Hepatocyte (in vitro differentiated cells): Measurements from ENCODE around the gene TMEM255B. TPM values are rescaled to one million over a fixed set of nuclear protein-coding genes. Genes with fewer than 3 reads are reported as not detected.

Experiments
- DNase-seq: peaks from one replicate; pipeline ENCODE4 v3.0.0-alpha.2; 2016; ENCODE audit warnings: low spot score
- H2AFZ ChIP-seq: fragments of 200-600 bp; sonication (generic); 2 replicates; pipeline ENCODE4 v1.6.0; 2016; ENCODE audit warnings: antibody characterized with exemption, mild to moderate bottlenecking
- H3K27ac ChIP-seq: fragments of 200-600 bp; sonication (generic); 2 replicates; pipeline ENCODE4 v1.5.1; 2016; ENCODE audit warnings: mild to moderate bottlenecking
- H3K27me3 ChIP-seq: fragments of 200-600 bp; sonication (generic); 2 replicates; pipeline ENCODE4 v1.6.1; 2016
- H3K36me3 ChIP-seq: fragments of 200-600 bp; sonication (generic); replicated peaks from 2 replicates; pipeline ENCODE4 v1.5.1; 2016; ENCODE audit warnings: low read depth; ENCODE audit not compliant: insufficient read depth
- H3K4me1 ChIP-seq: fragments of 200-600 bp; sonication (generic); 2 replicates; pipeline ENCODE4 v1.5.1; 2016; ENCODE audit warnings: mild to moderate bottlenecking, moderate library complexity; ENCODE audit not compliant: insufficient read depth
- H3K4me2 ChIP-seq: fragments of 200-600 bp; sonication (generic); 2 replicates; pipeline ENCODE4 v1.6.0; 2016
- H3K4me3 ChIP-seq: fragments of 200-600 bp; sonication (generic); 2 replicates; pipeline ENCODE4 v1.5.1; 2016; ENCODE audit warnings: mild to moderate bottlenecking
- H3K79me2 ChIP-seq: fragments of 200-600 bp; sonication (generic); 2 replicates; pipeline ENCODE4 v1.6.0; 2017; ENCODE audit warnings: mild to moderate bottlenecking
- H3K9me2 ChIP-seq: fragments of 200-600 bp; sonication (generic); replicated peaks from 2 replicates; pipeline ENCODE4 v1.6.0; 2017; ENCODE audit warnings: mild to moderate bottlenecking; ENCODE audit not compliant: insufficient read depth
- H3K9me3 ChIP-seq: fragments of 200-600 bp; sonication (generic); 2 replicates; pipeline ENCODE4 v1.5.1; 2016; ENCODE audit warnings: low read depth, mild to moderate bottlenecking
- H4K20me1 ChIP-seq: fragments of 200-600 bp; sonication (generic); 2 replicates; pipeline ENCODE4 v1.6.0; 2016; ENCODE audit warnings: mild to moderate bottlenecking; ENCODE audit not compliant: insufficient read depth, poor library complexity, severe bottlenecking
- EZH2 ChIP-seq: fragments of 200-600 bp; sonication (generic); IDR thresholded peaks from 2 replicates; pipeline ENCODE4 v1.6.1; 2016; ENCODE audit warnings: antibody characterized with exemption, mild to moderate bottlenecking, borderline replicate concordance
- EZH2phosphoT487 ChIP-seq: fragments of 200-600 bp; sonication (generic); IDR thresholded peaks from one replicate; pipeline ENCODE4 v1.6.1; 2018; ENCODE audit warnings: antibody characterized with exemption, mild to moderate bottlenecking, low read depth, moderate library complexity; ENCODE audit not compliant: unreplicated experiment, severe bottlenecking
- WGBS: methylation state at CpG from one replicate; pipeline ENCODE4 v1.1.6; 2016; ENCODE audit warnings: low lambda C conversion rate; ENCODE audit errors: missing lambda C conversion rate; 5-methylcytosine and 5-hydroxymethylcytosine counted together
- polyA plus RNA-seq: library from polyadenylated mRNA; unstranded; fragments of >200 nt; fragmentation: Nextera tagmentation; extraction: Ambion mirVana; gene quantifications from 2 replicates; pipeline ENCODE4 v1.2.1, GENCODE V29; 2016
- total RNA-seq: library from RNA; depleted of rRNA; stranded (reverse); fragments of >200 nt; gene quantifications from 2 replicates; pipeline ENCODE4 v1.2.3, GENCODE V29; 2014
- TF ChIP-seq, protein P1 (sequence below): fragments of 200-600 bp; sonication (generic); IDR thresholded peaks from 2 replicates; pipeline ENCODE4 v1.5.1; 2016; ENCODE audit warnings: antibody characterized with exemption, mild to moderate bottlenecking; ENCODE audit not compliant: poor library complexity

The TMEM255B gene
- total RNA-seq (0.10 and 1.5 TPM in 2 replicates), polyA plus RNA-seq (4.0 and 6.3 TPM in 2 replicates)

- Histone ChIP-seq H2AFZ (peak within 1 kb of the TSS; percentile 84), H4K20me1 (no peaks in the 10 kb centered on the region), H3K27me3 (peaks cover 39% of the 10 kb centered on the region), H3K79me2 (no peaks in the 10 kb centered on the region), H3K4me1 (peaks cover 6% of the 10 kb centered on the region), H3K36me3 (no peaks in the 10 kb centered on the region), H3K27ac (peak within 1 kb of the TSS; percentile 48), H3K4me3 (peak within 1 kb of the TSS; percentile 71), H3K4me2 (peak within 1 kb of the TSS; percentile 94), H3K9me2 (no peaks in the 10 kb centered on the region), H3K9me3 (no peaks in the 10 kb centered on the region)
- peak; percentile 90 for DNase-seq
- 5% methylated on average over 34 of the region's 80 CpGs for WGBS
- TF ChIP-seq EZH2phosphoT487 = no peak
- TF ChIP-seq, protein P1, sequence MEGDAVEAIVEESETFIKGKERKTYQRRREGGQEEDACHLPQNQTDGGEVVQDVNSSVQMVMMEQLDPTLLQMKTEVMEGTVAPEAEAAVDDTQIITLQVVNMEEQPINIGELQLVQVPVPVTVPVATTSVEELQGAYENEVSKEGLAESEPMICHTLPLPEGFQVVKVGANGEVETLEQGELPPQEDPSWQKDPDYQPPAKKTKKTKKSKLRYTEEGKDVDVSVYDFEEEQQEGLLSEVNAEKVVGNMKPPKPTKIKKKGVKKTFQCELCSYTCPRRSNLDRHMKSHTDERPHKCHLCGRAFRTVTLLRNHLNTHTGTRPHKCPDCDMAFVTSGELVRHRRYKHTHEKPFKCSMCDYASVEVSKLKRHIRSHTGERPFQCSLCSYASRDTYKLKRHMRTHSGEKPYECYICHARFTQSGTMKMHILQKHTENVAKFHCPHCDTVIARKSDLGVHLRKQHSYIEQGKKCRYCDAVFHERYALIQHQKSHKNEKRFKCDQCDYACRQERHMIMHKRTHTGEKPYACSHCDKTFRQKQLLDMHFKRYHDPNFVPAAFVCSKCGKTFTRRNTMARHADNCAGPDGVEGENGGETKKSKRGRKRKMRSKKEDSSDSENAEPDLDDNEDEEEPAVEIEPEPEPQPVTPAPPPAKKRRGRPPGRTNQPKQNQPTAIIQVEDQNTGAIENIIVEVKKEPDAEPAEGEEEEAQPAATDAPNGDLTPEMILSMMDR = peak; percentile 18
These were observed at the start of gene TMEM255B for GRCh38 chr13:113758651-113759524. Gene TMEM255B (plus strand): TSS chr13:113759226. CDS start chr13:113759270, 44 bp downstream.

DNA sequence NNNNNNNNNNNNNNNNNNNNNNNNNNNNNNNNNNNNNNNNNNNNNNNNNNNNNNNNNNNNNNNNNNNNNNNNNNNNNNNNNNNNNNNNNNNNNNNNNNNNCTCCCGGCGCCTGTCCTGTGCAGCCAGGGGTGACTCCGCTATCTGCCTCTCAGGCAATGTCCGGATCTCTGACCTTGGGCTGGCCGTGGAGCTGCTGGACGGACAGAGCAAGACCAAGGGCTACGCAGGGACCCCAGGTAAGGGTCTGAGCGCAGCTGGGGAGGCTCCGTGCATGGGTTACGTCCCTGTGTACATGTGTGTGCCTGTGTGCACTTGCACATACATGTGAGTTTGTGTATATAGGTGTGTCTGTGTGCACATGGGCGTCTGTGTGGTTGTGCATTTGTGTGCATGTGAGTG, 36.1 kb upstream of the TMEM255B start:
- WGBS = 66% methylated on average over 9 of the region's 11 CpGs
- H2AFZ ChIP-seq = no peak overlapping the region

GRCh38 chr13:113723410-113724015, 35.5 kb upstream of the TMEM255B start:
- no peak overlapping the region for H3K4me3 ChIP-seq
- DNase-seq = no peak
- H3K9me3 ChIP-seq = no peaks in the 10 kb centered on the region
- no peak overlapping the region for H3K4me2 ChIP-seq
- no peak for TF ChIP-seq EZH2phosphoT487
- TF ChIP-seq, protein P1 = no peak
- TF ChIP-seq EZH2 = no peak
- WGBS = 69% methylated on average over 13 of the region's 13 CpGs
- H3K4me1 ChIP-seq = peaks cover 6% of the 10 kb centered on the region
- H3K9me2 ChIP-seq = no peaks in the 10 kb centered on the region
- H2AFZ ChIP-seq = no peak overlapping the region
- H3K27me3 ChIP-seq = no peaks in the 10 kb centered on the region
- H3K79me2 ChIP-seq = no peaks in the 10 kb centered on the region
- no peak overlapping the region for H3K27ac ChIP-seq
- no peaks in the 10 kb centered on the region for H4K20me1 ChIP-seq
- H3K36me3 ChIP-seq = no peaks in the 10 kb centered on the region

More for the DNA sequence above, 36.1 kb upstream of the TMEM255B start:
- Histone ChIP-seq H3K36me3 (no peaks in the 10 kb centered on the region), H3K27me3 (no peaks in the 10 kb centered on the region), H3K4me3 (no peak overlapping the region), H3K79me2 (no peaks in the 10 kb centered on the region), H4K20me1 (no peaks in the 10 kb centered on the region), H3K27ac (no peak overlapping the region), H3K9me2 (no peaks in the 10 kb centered on the region), H3K9me3 (no peaks in the 10 kb centered on the region), H3K4me2 (no peak overlapping the region), H3K4me1 (peaks cover 6% of the 10 kb centered on the region)
- DNase-seq = no peak
- TF ChIP-seq EZH2phosphoT487 (no peak), EZH2 (no peak)
- TF ChIP-seq, protein P1 = no peak
